B cell (primary cell): Measurements from ENCODE around the gene NUMA1. TPM values are rescaled to one million over a fixed set of nuclear protein-coding genes. Genes with fewer than 3 reads are reported as not detected.

Experiments used
- ATAC-seq: fragments of 200-7000 bp; cut with Tn5 transposase; one replicate; pipeline ENCODE4 v1.10.0; 2021; ENCODE audit warnings: low read depth, mild to moderate bottlenecking, moderate number of reproducible peaks, moderate library complexity
- CTCF ChIA-PET: fragments of 350-600 bp; sonication (Branson Sonifier 250); formaldehyde crosslinking; loops from one replicate; lab custom pipeline; 2021; ENCODE audit warnings: antibody characterized with exemption, inconsistent platforms; lab: Charles Lee
- POLR2A ChIA-PET: fragments of 350-600 bp; sonication (Branson Sonifier 250); formaldehyde crosslinking; loops from one replicate; lab custom pipeline; 2021; ENCODE audit warnings: antibody characterized with exemption; lab: Charles Lee
- DNase-seq: peaks from one replicate; pipeline ENCODE4 v3.0.0; 2013
- H2AFZ ChIP-seq: 2 replicates; pipeline ENCODE4 v1.6.1; 2012; ENCODE audit warnings: mild to moderate bottlenecking, low read depth, low read length; ENCODE audit not compliant: insufficient read depth, poor library complexity, severe bottlenecking
- H3K27ac ChIP-seq, 2 donors: 1 replicate in 1 of 2; 2 replicates in 1 of 2; pipeline ENCODE4 v1.5.1; 2012 to 2013; ENCODE audit warnings: low read length in 2 of 2, mild to moderate bottlenecking in 2 of 2, moderate library complexity in 1 of 2
- H3K27me3 ChIP-seq, 4 experiments: fragments of 200-600 bp in 1 of 4; sonication (generic) in 1 of 4; replicated peaks in 1 of 4; 1 replicate in 2 of 4; 2 replicates in 2 of 4; pipeline versions ENCODE4 v1.6.1 to v1.7.0; 2013 to 2016; ENCODE audit warnings: low read length in 3 of 4, mild to moderate bottlenecking in 2 of 4, mixed read lengths in 1 of 4, moderate library complexity in 1 of 4; ENCODE audit not compliant: insufficient read depth in 4 of 4, control insufficient read depth in 3 of 4; ENCODE audit errors: control extremely low read depth in 1 of 4
- H3K36me3 ChIP-seq, 2 experiments: replicated peaks in 1 of 2; 1 replicate in 1 of 2; 2 replicates in 1 of 2; pipeline versions ENCODE4 v1.6.1 to v1.7.1; 2013; ENCODE audit warnings: low read length in 1 of 2; ENCODE audit not compliant: insufficient read depth in 2 of 2, control insufficient read depth in 1 of 2; ENCODE audit errors: control extremely low read depth in 1 of 2, extremely low read depth in 1 of 2
- H3K4me1 ChIP-seq, 2 donors: fragments of 200-600 bp in 1 of 2; sonication (generic) in 1 of 2; 1 replicate in 1 of 2; 2 replicates in 1 of 2; pipeline versions ENCODE4 v1.5.1 to v1.6.1; 2013 to 2017; ENCODE audit warnings: low read length in 2 of 2; ENCODE audit not compliant: control insufficient read depth in 2 of 2, insufficient read depth in 2 of 2
- H3K4me2 ChIP-seq: replicated peaks from 2 replicates; pipeline ENCODE3; 2012; ENCODE audit warnings: mild to moderate bottlenecking, low read depth, low read length; ENCODE audit not compliant: poor library complexity, severe bottlenecking
- H3K4me3 ChIP-seq, 5 experiments: fragments of 200-600 bp in 1 of 5; sonication (generic) in 1 of 5; 1 replicate in 3 of 5; 2 replicates in 2 of 5; pipeline versions ENCODE4 v1.5.1 to v1.7.0; 2011 to 2016; ENCODE audit warnings: low read length in 4 of 5, mild to moderate bottlenecking in 4 of 5, low read depth in 2 of 5, control low read depth in 1 of 5, moderate library complexity in 1 of 5; ENCODE audit not compliant: insufficient read depth in 1 of 5; ENCODE audit errors: control extremely low read depth in 1 of 5, extremely low read depth in 1 of 5
- H3K79me2 ChIP-seq: fragments of 200-600 bp; sonication (generic); one replicate; pipeline ENCODE4 v1.6.0; 2016; ENCODE audit warnings: low read length; ENCODE audit not compliant: control insufficient read depth, insufficient read depth
- H3K9ac ChIP-seq: fragments of 200-600 bp; sonication (generic); 2 replicates; pipeline ENCODE4 v1.6.1; 2017; ENCODE audit warnings: mild to moderate bottlenecking, low read length, moderate library complexity
- H3K9me3 ChIP-seq, 3 donors: one replicate each; pipeline versions ENCODE4 v1.6.1 to v1.7.1; 2013; ENCODE audit warnings: low read length in 2 of 3; ENCODE audit not compliant: control insufficient read depth in 2 of 3, insufficient read depth in 1 of 3; ENCODE audit errors: control extremely low read depth in 1 of 3
- H4K20me1 ChIP-seq: 2 replicates; pipeline ENCODE4 v1.6.0; 2012; ENCODE audit warnings: mild to moderate bottlenecking, low read length; ENCODE audit not compliant: insufficient read depth, control insufficient read depth, poor library complexity, severe bottlenecking
- H3K27ac Mint-ChIP-seq: one replicate; pipeline ENCODE4 v1.8.0; 2021; ENCODE audit warnings: mixed read lengths
- H3K27me3 Mint-ChIP-seq: one replicate; pipeline ENCODE4 v1.8.0; 2021; ENCODE audit warnings: mixed read lengths
- H3K4me1 Mint-ChIP-seq: one replicate; pipeline ENCODE4 v1.8.0; 2021; ENCODE audit warnings: mixed read lengths
- H3K4me3 Mint-ChIP-seq: one replicate; pipeline ENCODE4 v1.8.0; 2021; ENCODE audit warnings: mixed read lengths
- H3K9me3 Mint-ChIP-seq: one replicate; pipeline ENCODE4 v1.8.0; 2022; ENCODE audit warnings: mixed read lengths; ENCODE audit not compliant: insufficient read depth
- CTCF ChIP-seq: fragments of 200-600 bp; IDR thresholded peaks from one replicate; pipeline ENCODE4 v1.8.0; 2022; ENCODE audit warnings: antibody characterized with exemption, mild to moderate bottlenecking
- EZH2 ChIP-seq: IDR thresholded peaks from 2 replicates; pipeline ENCODE4 v1.6.1; 2012; ENCODE audit warnings: borderline replicate concordance, low read depth, mild to moderate bottlenecking, moderate library complexity, low read length; ENCODE audit not compliant: insufficient read depth, poor library complexity, severe bottlenecking
- WGBS: methylation state at CpG from one replicate; pipeline ENCODE4 v1.1.5; 2013; ENCODE audit warnings: missing lambda C conversion rate; ENCODE audit not compliant: insufficient coverage; 5-methylcytosine and 5-hydroxymethylcytosine counted together
- intact Hi-C: fragments of 100-400 bp; cut with micrococcal nuclease; formaldehyde crosslinking; loops from one replicate; pipeline ENCODE4 v1.10.0; 2022
- polyA plus RNA-seq: library from polyadenylated mRNA; depleted of rRNA; stranded (reverse); fragments of >200 nt; gene quantifications from 2 replicates; pipeline ENCODE4 v1.2.3, GENCODE V29; 2012
- total RNA-seq, 2 donors: library from RNA; stranded (reverse); fragments of 120-200 nt in 1 of 2; gene quantifications; 1 replicate in 1 of 2; 2 replicates in 1 of 2; pipeline versions ENCODE4 v1.2.3 to v1.2.4, GENCODE V29; 2013 to 2022

Gene NUMA1
- total and polyA plus RNA-seq, 2 donors (not counting 1 experiment from before 2014, with no cell fraction given): 186 to 300 TPM

GRCh38 chr11:72085621-72086351 lies 5.4 kb upstream of the NUMA1 start:
- Histone ChIP-seq H3K9ac (no peak overlapping the region), H2AFZ (no peak overlapping the region), H3K4me3 (no peak overlapping the region), H4K20me1 (no peaks in the 10 kb centered on the region), H3K4me2 (no peak overlapping the region), H3K27ac (no peak overlapping the region), H3K27me3 (no peaks in the 10 kb centered on the region), H3K9me3 (no peaks in the 10 kb centered on the region), H3K4me1 (peaks cover 5 to 18% of the 10 kb centered on the region in 2 donors), H3K79me2 (no peaks in the 10 kb centered on the region), H3K36me3 (peaks cover 0 to 21% of the 10 kb centered on the region in 2 experiments)
- no CpG with 5 or more reads among the region's 3 CpGs for WGBS
- Mint-ChIP-seq H3K4me1 (peaks cover 13% of the 10 kb centered on the region), H3K4me3 (no peak overlapping the region), H3K27me3 (no peaks in the 10 kb centered on the region), H3K9me3 (no peaks in the 10 kb centered on the region), H3K27ac (no peak overlapping the region)
- CTCF ChIA-PET: interaction anchor here (1.1 to 4.6 kb wide), 4 partner anchors 9 to 345 kb away, joined by 3 to 49 read pairs (median 4); no protein-coding TSS in a partner anchor
- intact Hi-C loops: no loop called here
- ATAC-seq (no peak), DNase-seq (no peak)
- POLR2A ChIA-PET: interaction anchor here (0.7 kb wide), 1 partner anchor 46 kb away, joined by 4 read pairs; no protein-coding TSS in a partner anchor
- TF ChIP-seq CTCF: no peak
- no peak for TF ChIP-seq EZH2

- no peak overlapping the region for H3K4me2 ChIP-seq
- no peaks in the 10 kb centered on the region for H4K20me1 ChIP-seq
- ATAC-seq (no peak), DNase-seq (no peak)
- no peak overlapping the region for H2AFZ ChIP-seq
- H3K9me3 ChIP-seq: no peaks in the 10 kb centered on the region
- 100% methylated on average over 1 of the region's 1 CpG for WGBS
- H3K4me3 ChIP-seq: no peak overlapping the region
- H3K4me1 ChIP-seq: peaks cover 5 to 18% of the 10 kb centered on the region in 2 donors
- Mint-ChIP-seq H3K4me1 (peaks cover 20% of the 10 kb centered on the region), H3K9me3 (no peaks in the 10 kb centered on the region), H3K27me3 (no peaks in the 10 kb centered on the region), H3K4me3 (no peak overlapping the region), H3K27ac (no peak overlapping the region)
- H3K79me2 ChIP-seq: no peaks in the 10 kb centered on the region
- ChIA-PET CTCF (interaction anchor here (1.5 to 4.6 kb wide), 2 partner anchors 60 to 346 kb away, joined by 4 to 49 read pairs; no protein-coding TSS in a partner anchor), POLR2A (no interaction called here)
- no peak overlapping the region for H3K27ac ChIP-seq
- H3K36me3 ChIP-seq: peaks cover 0 to 19% of the 10 kb centered on the region in 2 experiments
- no peaks in the 10 kb centered on the region for H3K27me3 ChIP-seq
- H3K9ac ChIP-seq: no peak overlapping the region
- no peak for TF ChIP-seq EZH2
- no peak for TF ChIP-seq CTCF
- intact Hi-C loops: no loop called here
Measured at GRCh38 chr11:72084965-72085364, 4.6 kb upstream of the NUMA1 start.
